Measurements from ENCODE around the gene ABLIM1.

DNA sequence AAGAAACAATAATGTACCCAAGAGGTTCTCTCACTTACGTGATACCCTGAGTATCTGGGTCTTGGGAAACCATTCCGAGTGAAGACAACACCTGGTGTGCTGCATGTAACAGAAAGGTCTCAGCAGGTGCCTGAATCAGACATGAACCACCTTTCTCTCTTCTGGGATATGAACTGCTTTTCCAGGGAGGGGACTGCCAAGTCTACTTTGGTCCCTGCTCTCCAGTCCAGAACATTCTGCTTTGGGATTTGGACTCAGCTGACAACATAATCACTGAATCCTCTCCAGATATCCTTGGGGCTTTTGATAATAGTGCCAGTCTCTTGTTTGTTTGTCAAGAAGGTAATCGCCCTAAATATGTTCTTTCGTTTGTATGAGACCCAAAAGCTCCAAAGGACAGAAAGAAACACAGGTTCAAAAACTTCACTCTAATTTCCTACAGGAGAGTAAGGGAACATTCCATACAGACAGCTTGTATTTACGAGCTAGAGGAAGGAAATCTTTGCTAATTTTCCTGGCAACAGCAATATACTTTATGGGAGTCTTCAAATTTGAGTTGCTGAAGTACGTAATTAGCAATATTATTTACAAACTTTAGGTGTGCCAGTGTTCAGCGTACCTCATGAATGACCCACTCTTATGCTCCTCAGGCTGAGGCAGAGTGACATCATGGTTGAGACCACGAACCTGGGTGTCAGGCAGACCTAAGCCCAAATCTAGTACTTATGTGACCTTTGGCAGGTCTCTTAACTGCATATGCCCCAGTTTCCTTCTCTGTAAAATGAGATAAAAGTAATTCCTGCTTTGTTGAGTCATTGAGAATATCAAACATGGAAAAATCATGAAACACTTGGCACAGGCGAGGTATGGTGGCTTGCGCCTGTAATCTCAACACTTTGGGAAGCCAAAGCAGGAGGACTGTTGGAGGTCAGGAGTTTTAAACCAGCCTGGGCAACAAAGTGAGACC is 5.4 kb downstream of the ABLIM1 start:
- TF ChIP-seq TEAD4 (IDR thresholded peaks at IDR 0.05), result no peak
- TF ChIP-seq, protein P1, sequence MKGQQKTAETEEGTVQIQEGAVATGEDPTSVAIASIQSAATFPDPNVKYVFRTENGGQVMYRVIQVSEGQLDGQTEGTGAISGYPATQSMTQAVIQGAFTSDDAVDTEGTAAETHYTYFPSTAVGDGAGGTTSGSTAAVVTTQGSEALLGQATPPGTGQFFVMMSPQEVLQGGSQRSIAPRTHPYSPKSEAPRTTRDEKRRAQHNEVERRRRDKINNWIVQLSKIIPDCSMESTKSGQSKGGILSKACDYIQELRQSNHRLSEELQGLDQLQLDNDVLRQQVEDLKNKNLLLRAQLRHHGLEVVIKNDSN (IDR thresholded peaks at IDR 0.05), result no peak

Data from Ishikawa (cell line).